ENCODE measurements around the gene MICAL3. TPM values are rescaled to one million over a fixed set of nuclear protein-coding genes. Genes with fewer than 3 reads are reported as not detected.
A peak's percentile ranks its signal among the peaks of the same experiment; 100 is the strongest.
"Not testable (repeated sequence)": the region's sequence is repeated elsewhere in the genome, so short reads cannot be mapped to it uniquely, and the experiment has no call there.

MICAL3 gene
- total RNA-seq, 1 donor from 2014 or later = 103 TPM

DNA sequence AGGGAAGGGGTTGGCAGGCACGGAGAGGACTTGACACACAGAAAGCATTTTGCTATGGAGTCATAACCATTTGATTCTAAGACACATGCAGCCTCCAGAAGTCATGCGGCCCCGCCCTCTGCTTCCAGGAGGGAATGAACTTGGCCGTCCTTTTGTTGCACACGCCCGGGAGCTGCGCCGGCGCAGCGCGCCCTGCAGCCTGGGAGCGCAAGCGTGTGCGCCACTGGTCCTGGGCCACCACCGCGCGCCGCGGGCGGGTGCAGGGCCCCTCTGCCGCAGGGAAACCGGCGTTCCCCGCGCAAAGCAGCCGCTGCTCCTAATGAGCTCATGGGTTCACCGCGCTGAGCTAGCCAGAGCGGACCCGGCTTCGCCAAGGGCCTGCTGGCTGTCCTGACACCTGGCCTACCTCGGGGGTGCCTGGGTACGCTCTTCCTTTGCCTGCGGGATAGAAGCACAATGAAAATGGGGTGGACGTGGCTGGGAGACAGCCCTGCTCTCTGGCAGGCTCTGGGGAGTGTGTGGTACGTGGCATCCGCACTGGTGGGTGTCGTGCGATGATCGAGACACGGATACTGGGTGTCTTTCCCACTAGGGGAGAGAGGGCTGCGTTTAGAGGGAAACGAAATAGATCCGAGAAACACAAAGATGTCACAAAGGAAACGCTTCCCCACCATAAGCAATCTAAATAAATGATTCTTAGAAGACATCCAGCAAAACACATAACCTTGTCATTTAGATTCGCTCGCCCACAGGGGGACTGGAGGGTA lies 669 bp downstream of the MICAL3 start:
- TF ChIP-seq, protein P1, sequence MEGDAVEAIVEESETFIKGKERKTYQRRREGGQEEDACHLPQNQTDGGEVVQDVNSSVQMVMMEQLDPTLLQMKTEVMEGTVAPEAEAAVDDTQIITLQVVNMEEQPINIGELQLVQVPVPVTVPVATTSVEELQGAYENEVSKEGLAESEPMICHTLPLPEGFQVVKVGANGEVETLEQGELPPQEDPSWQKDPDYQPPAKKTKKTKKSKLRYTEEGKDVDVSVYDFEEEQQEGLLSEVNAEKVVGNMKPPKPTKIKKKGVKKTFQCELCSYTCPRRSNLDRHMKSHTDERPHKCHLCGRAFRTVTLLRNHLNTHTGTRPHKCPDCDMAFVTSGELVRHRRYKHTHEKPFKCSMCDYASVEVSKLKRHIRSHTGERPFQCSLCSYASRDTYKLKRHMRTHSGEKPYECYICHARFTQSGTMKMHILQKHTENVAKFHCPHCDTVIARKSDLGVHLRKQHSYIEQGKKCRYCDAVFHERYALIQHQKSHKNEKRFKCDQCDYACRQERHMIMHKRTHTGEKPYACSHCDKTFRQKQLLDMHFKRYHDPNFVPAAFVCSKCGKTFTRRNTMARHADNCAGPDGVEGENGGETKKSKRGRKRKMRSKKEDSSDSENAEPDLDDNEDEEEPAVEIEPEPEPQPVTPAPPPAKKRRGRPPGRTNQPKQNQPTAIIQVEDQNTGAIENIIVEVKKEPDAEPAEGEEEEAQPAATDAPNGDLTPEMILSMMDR (IDR thresholded peaks at IDR 0.05; ENCODE audit: unreplicated experiment) = no peak
- DNase-seq (ENCODE audit: low spot score in 2 of 2, unreplicated experiment in 2 of 2) = peak; percentile 54 to 71
- H3K27me3 Mint-ChIP-seq (ENCODE audit: low read depth) = peaks cover 20% of the 10 kb centered on the region
- peaks cover 18% of the 10 kb centered on the region for H3K4me1 Mint-ChIP-seq
- H3K9me3 Mint-ChIP-seq = no peaks in the 10 kb centered on the region
- H3K4me3 Mint-ChIP-seq = peak overlapping the region; percentile 83
- H3K36me3 Mint-ChIP-seq = no peaks in the 10 kb centered on the region
- H3K27ac Mint-ChIP-seq = peak overlapping the region; percentile 81

DNA sequence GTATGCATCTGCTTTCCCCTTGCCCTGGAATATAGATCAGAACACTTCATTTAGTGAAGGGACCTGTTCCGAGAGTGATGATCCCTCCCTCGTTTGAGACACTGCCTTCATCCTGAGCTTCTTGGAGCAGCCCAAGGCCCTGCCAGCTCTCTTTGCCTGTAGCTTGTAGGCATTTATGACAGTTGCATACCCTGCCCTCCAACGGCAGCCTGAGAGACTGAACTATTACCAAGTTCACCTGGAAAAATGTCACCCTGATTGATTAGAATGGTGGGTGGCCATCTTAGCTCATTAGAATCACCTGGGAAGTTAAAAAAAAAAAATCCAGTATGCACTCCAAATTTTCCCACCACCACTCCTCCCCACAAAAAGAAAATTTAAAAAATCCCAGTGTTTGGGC lies 1.5 kb downstream of the MICAL3 start:
- Mint-ChIP-seq H3K27ac (peak overlapping the region; percentile 81), H3K27me3 (ENCODE audit: low read depth) (peaks cover 17% of the 10 kb centered on the region)
- TF ChIP-seq, protein P1 (IDR thresholded peaks at IDR 0.05; ENCODE audit: unreplicated experiment) = no peak

DNA sequence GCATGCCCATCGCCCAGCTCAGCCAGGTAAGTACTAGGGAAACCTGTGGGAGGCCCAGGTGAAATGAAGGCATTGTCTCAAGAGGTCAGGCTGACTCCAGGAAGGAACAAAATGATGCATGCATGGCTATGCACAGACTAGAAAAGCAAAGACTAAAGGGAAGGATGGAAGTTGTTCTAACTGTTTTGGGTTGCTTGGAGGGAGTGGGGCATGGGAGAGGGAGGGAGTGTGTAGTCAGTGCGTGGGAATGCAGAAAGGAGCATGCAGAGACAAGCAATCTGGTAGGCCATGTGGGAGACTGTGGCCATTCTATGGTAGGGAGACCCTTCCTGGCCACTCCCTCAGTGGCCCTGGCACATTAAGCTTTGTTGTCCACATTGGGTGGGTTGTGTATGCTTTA lies 2.9 kb downstream of the MICAL3 start:
- DNase-seq (ENCODE audit: low spot score in 2 of 2, unreplicated experiment in 2 of 2) = no peak
- Mint-ChIP-seq H3K9me3 (no peaks in the 10 kb centered on the region), H3K4me1 (peaks cover 18% of the 10 kb centered on the region), H3K4me3 (no peak overlapping the region), H3K36me3 (no peaks in the 10 kb centered on the region), H3K27me3 (ENCODE audit: low read depth) (peaks cover 8% of the 10 kb centered on the region), H3K27ac (no peak overlapping the region)
- TF ChIP-seq, protein P1 (IDR thresholded peaks at IDR 0.05; ENCODE audit: unreplicated experiment) = no peak

More for the DNA sequence above, 1.5 kb downstream of the MICAL3 start:
- Mint-ChIP-seq H3K36me3 (no peaks in the 10 kb centered on the region), H3K4me1 (peaks cover 18% of the 10 kb centered on the region), H3K9me3 (no peaks in the 10 kb centered on the region), H3K4me3 (peak overlapping the region; percentile 83)
- DNase-seq (ENCODE audit: low spot score in 2 of 2, unreplicated experiment in 2 of 2) = no peak

DNA sequence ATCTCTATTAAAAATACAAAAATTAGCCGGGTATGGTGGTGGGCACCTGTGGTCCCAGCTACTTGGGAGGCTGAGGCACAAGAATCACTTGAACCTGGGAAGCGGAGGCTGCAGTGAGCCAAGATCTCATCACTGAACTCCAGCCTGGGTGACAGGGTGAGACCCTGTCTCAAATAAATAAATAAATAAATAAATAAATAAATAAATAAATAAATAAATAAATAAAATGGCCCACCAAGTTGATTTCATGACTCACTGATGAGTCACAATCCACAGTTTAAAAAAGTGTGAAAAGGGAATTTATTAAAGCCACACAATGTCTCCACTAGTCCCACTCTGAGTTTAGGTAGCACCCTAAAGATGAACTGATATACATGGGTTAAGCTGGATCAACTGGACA lies 3.6 kb downstream of the MICAL3 start:
- not testable (repeated sequence) for H3K27ac Mint-ChIP-seq; H3K9me3 Mint-ChIP-seq; H3K27me3 Mint-ChIP-seq (ENCODE audit: low read depth); H3K4me3 Mint-ChIP-seq; H3K36me3 Mint-ChIP-seq; DNase-seq (ENCODE audit: low spot score in 2 of 2, unreplicated experiment in 2 of 2)
- H3K4me1 Mint-ChIP-seq = peaks cover 18% of the 10 kb centered on the region

DNA sequence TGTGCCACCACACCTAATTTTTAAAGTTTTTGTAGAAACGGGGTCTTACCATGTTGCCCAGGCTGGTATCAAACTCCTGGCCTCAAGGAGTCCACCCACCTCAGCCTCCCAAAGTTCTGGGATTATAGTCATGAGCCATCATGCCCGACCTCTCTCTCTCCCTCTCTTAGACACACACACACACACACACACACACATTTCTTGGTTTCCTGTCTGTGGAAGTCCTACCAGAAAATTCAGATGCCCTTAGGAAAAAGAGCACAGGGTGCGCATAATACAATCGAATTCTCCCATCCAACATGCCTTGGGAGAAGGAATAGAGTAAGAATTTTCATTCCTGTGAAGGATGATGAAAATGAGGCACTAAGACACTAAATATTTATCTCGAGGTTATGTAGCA lies 10.4 kb downstream of the MICAL3 start:
- Mint-ChIP-seq H3K9me3 (no peaks in the 10 kb centered on the region), H3K27me3 (ENCODE audit: low read depth) (no peaks in the 10 kb centered on the region), H3K4me1 (no peaks in the 10 kb centered on the region), H3K4me3 (no peak overlapping the region), H3K36me3 (no peaks in the 10 kb centered on the region), H3K27ac (no peak overlapping the region)
- no peak for DNase-seq (ENCODE audit: low spot score in 2 of 2, unreplicated experiment in 2 of 2)
- TF ChIP-seq, protein P1 (IDR thresholded peaks at IDR 0.05; ENCODE audit: unreplicated experiment) = no peak

DNA sequence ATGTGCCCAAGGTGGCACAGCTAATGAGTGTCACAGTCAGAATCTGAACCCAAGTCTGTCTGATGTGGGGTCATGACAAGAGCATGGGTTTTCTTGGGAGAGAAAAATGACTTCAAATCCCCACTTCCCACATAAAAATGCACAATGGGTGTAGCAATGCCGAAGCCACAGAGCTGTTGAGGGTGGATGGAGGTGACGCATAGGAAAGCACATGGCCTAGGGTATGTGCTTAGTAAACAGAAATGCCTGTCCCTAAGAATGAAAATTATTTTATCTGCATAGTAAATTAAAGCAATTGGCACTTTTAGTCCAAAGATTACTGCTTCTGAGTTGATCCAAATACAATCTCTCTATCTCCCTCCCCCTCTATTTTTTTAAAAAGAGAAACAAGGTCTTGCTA lies 10.9 kb downstream of the MICAL3 start:
- TF ChIP-seq, protein P1 (IDR thresholded peaks at IDR 0.05; ENCODE audit: unreplicated experiment) = no peak
- no peak for DNase-seq (ENCODE audit: low spot score in 2 of 2, unreplicated experiment in 2 of 2)
- no peak overlapping the region for H3K4me3 Mint-ChIP-seq
- H3K9me3 Mint-ChIP-seq = no peaks in the 10 kb centered on the region
- no peaks in the 10 kb centered on the region for H3K4me1 Mint-ChIP-seq
- H3K36me3 Mint-ChIP-seq = no peaks in the 10 kb centered on the region
- no peaks in the 10 kb centered on the region for H3K27me3 Mint-ChIP-seq (ENCODE audit: low read depth)
- H3K27ac Mint-ChIP-seq = no peak overlapping the region

Data from mesothelial cell of epicardium (in vitro differentiated cells).